ENCODE results near the gene CSNK2A1.
"Not testable (repeated sequence)": the region's sequence is repeated elsewhere in the genome, so short reads cannot be mapped to it uniquely, and the experiment has no call there.

Gene CSNK2A1

GRCh38 chr20:480044-480443, 63.5 kb downstream of the CSNK2A1 start:
- DNase-seq, result no peak

- DNase-seq, result no peak
Measured at GRCh38 chr20:479487-479886, 64.1 kb downstream of the CSNK2A1 start.

GRCh38 chr20:478949-479429, 64.6 kb downstream of the CSNK2A1 start:
- peak; percentile 33 for DNase-seq

- DNase-seq, result no peak
Measured at GRCh38 chr20:478010-478948, 65.3 kb downstream of the CSNK2A1 start.

GRCh38 chr20:476561-477249, 66.9 kb downstream of the CSNK2A1 start:
- DNase-seq, result not testable (repeated sequence)

- DNase-seq, result no peak
Measured at GRCh38 chr20:475463-476357, 67.9 kb downstream of the CSNK2A1 start.

- DNase-seq, result no peak
Measured at GRCh38 chr20:474581-474980, 69.0 kb downstream of the CSNK2A1 start.

- no peak for DNase-seq
Measured at GRCh38 chr20:472889-473292, 70.7 kb downstream of the CSNK2A1 start.

- DNase-seq, result no peak
Measured at GRCh38 chr20:472137-472846, 71.3 kb downstream of the CSNK2A1 start.

GRCh38 chr20:469746-470490, 73.7 kb downstream of the CSNK2A1 start:
- DNase-seq, result no peak

- DNase-seq, result no peak
Measured at GRCh38 chr20:467755-468154, 75.8 kb downstream of the CSNK2A1 start.

- peak; percentile 80 for DNase-seq
Measured at GRCh38 chr20:462199-462991, 81.2 kb downstream of the CSNK2A1 start, which contains the start of gene TBC1D20. Gene TBC1D20 (minus strand): TSS chr20:462533. CDS start chr20:462405, 128 bp downstream.

GRCh38 chr20:461254-462198, 82.1 kb downstream of the CSNK2A1 start:
- peak; percentile 35 for DNase-seq

- no peak for DNase-seq
Measured at GRCh38 chr20:460707-461106, 82.9 kb downstream of the CSNK2A1 start.

- no peak for DNase-seq
Measured at GRCh38 chr20:460180-460579, 83.4 kb downstream of the CSNK2A1 start.

- DNase-seq, result no peak
Measured at GRCh38 chr20:458776-459175, 84.8 kb downstream of the CSNK2A1 start.

GRCh38 chr20:454951-455350, 88.6 kb downstream of the CSNK2A1 start:
- no peak for DNase-seq

- DNase-seq, result not testable (repeated sequence)
Measured at GRCh38 chr20:452021-452420, 91.6 kb downstream of the CSNK2A1 start.

Measured in effector CD4-positive, alpha-beta T cell (primary cell).